Stomach (tissue), 4 donors: ENCODE results near the gene PET100.

Experiments used
- CTCF ChIP-seq, 7 experiments: fragments of 450-650 bp in 4 of 7; fragments of 200-600 bp in 3 of 7; sonication (generic) in 3 of 7; IDR thresholded peaks; one replicate each; pipeline ENCODE4 v1.5.1; 2016 to 2019; ENCODE audit warnings: antibody characterized with exemption in 7 of 7, control low read depth in 2 of 7, mild to moderate bottlenecking in 1 of 7
- EP300 ChIP-seq: sonication (generic); formaldehyde crosslinking; IDR thresholded peaks from one replicate; pipeline ENCODE4 v1.6.1; 2017; ENCODE audit warnings: antibody characterized with exemption
- POLR2A ChIP-seq, 4 donors: fragments of 450-650 bp; IDR thresholded peaks; one replicate each; pipeline ENCODE4 v1.6.1; 2016; ENCODE audit warnings: antibody characterized with exemption in 4 of 4, control low read depth in 2 of 4, mild to moderate bottlenecking in 1 of 4, moderate library complexity in 1 of 4
- POLR2AphosphoS5 ChIP-seq, 3 donors: sonication (generic); formaldehyde crosslinking; IDR thresholded peaks; one replicate each; pipeline ENCODE4 v1.6.1; 2016; ENCODE audit warnings: antibody characterized with exemption in 3 of 3

GRCh38 chr19:7632340-7633203, 3.0 kb downstream of the PET100 start:
- TF ChIP-seq POLR2AphosphoS5 (IDR thresholded peaks at IDR 0.05) (no peak), CTCF (IDR thresholded peaks at IDR 0.05) (no peak), EP300 (no peak), POLR2A (IDR thresholded peaks at IDR 0.05) (no peak)
